SK-MEL-5 (cell line): ENCODE results near the gene CEL. TPM values are rescaled to one million over a fixed set of nuclear protein-coding genes. Genes with fewer than 3 reads are reported as not detected.
A peak's percentile ranks its signal among the peaks of the same experiment; 100 is the strongest.

Source experiments
- DNase-seq: peaks from one replicate; pipeline ENCODE4 v3.0.0-alpha.2; 2016; ENCODE audit warnings: low read depth, low spot score
- in situ Hi-C: cut with HindIII; loops from 2 replicates; pipeline ENCODE4 v1.10.0; 2016; ENCODE audit warnings: low sequenced_read_pairs, high pct_unique_total_duplicates, low pct_unique_long_range_greater_than_20kb
- total RNA-seq: library from RNA; depleted of rRNA; stranded (reverse); fragments of >200 nt; shearing (Covaris generic); gene quantifications from 2 replicates; pipeline ENCODE4 v1.2.3, GENCODE V29; 2014

The CEL gene
- total RNA-seq, 1 experiment from 2014 or later, result not detected

DNA sequence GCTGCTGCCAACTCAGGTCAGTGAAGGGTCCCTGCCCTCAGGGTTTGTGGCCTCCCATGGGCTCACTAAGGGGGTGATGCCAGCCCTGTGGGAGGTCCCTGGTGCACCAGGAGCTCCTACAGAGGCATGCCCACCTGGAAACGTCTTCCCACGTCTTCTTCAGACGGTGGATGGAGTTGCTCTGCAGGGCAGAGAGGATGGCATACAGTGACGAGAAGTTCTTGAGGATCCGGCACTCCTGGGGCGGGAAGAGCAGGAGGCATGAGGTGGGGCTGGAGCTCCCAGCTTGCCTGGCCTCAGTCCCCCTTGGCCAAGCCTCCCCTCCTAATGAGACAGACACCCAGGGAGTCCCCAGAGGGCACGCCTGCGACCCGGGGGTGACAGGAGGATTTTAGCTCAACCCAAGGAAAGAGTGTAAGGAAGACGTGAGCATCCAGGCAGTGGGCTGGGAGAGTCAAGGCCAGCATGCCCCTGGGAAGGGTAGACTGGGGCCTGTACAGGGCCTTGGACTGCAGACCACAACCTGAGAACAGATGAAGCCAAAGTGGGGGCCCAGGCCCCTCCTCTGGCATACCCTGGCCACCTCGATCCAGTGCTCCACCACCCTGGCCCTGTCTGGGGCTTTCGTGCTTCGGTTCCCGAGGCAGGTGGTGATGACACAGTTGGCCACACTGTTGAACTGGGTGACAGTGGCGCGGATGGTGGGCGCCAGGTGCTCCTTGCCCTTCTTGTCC, 44.9 kb downstream of the CEL start:
- no peak for DNase-seq
- in situ Hi-C loops, result no loop called here

DNA sequence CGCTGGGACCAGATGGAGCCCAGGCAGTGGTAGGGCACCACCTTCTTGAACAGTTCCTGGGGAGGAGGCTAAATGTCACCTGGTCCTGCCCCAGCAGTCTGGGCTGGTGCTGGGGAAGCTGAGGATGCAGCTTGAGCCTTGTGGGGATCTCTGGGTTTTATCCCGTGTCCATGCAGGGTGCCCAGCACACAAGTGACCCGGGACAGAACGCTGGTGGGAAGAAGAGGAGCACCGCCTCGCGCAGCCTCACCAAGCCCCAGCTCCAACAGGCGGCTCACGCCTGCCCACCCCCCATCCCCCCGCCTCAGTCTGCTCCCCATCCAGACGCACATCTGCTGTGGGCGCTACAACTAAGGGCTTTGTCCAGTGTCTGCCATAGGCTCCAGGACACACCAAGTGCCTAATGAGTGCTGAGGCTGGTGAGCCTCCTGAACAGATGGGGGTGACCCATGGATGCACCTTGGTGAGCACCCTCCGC, 45.5 kb downstream of the CEL start:
- in situ Hi-C loops, result no loop called here
- DNase-seq, result no peak

DNA sequence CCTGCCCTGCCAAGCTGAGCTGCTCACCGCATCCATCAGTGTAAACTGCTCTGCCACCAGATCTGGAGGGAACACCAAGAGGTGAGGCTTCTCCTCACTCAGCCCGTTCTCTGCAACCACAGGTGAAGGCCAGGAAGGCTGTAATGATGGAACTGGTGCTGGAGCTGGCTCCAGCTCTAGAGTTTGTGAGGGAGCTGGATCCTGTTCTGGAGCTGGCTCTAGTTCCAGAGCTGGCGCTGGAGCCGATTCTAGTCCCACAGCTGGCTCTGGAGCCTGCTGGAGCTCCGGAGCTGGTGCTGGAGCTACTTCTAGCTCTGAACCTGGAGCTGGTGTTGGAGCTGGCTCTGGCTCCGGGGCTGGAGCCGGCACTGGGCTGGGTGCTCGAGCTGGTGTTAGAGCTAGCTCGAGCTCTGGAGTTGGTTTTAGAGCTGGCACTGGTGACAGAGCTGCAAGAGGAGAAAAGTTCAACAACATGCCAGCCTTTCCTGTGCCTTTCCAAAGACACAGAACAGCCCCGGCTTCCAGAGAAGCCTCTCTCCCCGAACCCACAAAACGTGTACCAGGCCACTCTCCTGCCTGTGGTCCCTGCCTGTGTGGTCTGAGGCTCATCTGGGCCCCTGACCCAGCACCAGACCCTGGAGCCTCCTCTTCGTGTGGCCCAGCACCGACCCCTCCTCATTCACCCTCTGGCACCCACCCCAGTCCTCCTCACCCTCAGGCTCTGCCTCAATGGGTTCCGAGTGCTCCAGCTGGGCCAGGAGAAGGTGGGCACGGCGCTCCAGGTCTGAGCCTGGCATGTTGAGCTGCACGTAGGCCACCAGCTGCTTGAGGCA, 46.4 kb downstream of the CEL start:
- no peak for DNase-seq
- in situ Hi-C loops, result no loop called here

DNA sequence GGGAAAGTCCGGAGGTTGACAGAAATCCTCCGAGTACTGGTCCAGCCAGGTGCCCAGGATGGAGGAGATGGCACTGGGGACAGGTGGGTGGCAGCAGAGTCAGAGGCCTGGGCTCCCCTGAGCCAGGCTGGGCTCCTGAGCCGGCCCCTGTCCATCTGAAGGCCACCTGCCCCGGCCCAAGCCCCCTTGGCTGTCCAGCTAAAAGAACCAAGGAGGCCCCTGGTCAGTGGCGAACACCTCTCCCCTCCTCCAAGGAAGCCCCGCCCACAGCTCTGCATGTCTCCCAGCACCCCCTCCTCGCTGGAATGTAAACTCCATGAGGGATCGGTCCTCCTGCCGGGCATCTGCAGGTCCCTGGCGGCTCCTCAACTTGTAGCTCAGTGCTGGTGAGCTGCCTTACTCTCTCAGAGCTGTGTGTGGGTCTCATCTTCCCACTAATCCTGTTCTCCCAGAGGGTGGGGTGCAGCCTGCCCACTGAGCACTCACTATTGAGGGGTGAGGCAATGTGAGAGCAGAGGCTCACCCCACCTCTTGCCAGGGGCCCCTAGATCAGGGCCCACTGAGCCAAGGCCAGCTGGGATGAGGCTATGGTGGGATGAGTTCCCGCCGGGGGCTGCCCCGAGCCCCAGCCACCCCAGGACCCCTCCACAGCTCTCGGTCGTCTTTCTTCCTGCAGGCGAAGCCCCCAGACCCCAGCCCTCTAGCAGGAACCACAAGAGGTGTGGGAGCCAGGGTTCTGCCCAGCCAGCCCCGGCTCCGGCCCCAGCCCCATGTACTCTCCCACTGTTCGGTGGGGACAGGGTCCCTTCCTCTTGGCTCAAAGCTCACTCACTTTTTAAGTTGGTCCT, 47.2 kb downstream of the CEL start:
- no peak for DNase-seq
- in situ Hi-C loops, result no loop called here

DNA sequence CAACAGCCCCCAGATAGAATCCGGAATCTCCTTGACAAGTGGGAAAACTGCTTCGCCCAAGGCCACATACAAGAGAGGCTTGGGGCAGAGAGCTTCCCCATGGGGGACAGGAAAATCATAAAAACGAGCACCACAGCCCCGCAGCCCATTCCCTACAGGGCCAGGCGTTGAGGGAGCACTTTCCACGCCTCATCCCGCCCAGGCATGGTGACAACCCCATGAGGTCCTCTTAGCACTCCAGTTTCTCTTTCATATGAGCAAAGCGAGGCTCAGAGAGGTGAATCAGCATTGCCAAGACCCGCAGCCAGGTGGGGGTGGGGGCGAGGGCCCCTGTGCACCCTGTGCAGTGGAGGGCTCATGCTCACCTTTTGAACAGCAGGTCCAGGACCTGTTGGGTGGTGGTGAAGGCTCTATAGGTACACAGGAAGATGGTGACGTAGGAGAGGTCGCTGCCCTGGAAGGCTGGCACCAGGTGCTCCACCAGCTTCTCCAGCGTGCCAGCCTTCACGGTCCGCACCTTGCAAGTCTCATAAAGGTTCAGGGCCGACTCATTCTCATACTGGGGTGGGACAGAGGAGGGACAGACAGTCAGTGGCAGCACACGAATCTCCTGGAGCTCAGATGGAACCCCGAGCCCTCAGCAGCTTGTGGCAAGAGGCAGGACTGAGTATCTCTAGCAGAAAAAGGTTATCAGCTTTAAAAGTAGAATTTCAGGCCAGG, 48.3 kb downstream of the CEL start:
- DNase-seq, result no peak
- in situ Hi-C loops, result no loop called here

DNA sequence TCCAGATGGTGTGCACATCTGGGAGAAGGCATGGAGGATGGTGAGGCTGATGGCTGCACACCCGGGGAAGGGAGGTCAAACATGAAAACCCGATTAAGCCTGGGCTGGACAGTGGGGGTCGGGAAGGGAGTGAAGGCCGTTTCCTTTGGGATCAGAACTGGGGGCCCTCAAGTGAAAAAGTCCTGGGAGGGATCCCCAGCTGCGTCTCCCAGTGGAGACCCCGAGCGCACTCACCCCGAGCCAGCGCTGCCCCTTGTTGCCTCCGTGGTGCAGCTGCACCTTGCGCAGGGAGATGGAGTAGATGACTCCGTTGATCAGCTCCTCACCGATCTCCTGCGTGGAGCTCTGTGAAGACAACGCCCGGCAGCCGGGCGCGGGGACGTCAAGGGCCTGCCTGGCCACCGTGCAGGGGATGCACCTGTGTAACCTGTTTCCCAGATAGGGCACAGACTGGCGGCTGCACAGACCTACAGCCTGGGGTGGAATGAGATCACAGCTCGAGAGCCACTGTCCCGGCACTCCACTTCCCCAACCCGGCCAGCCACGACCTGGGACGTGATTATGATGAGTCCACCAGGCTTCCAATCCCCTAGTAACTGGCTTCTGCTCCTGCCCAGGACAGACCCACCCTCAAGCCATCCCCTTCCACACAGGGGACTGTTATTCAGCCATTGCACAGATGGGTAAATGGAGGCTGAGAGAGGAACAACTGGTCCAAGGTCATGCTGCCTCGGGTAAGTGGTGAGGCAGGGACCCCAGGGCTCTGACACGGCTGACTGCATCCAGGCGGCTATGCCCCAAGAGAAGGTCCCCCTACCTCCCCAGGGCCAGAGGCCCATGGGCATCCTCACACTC, 50.3 kb downstream of the CEL start:
- in situ Hi-C loops, result no loop called here
- DNase-seq, result no peak

DNA sequence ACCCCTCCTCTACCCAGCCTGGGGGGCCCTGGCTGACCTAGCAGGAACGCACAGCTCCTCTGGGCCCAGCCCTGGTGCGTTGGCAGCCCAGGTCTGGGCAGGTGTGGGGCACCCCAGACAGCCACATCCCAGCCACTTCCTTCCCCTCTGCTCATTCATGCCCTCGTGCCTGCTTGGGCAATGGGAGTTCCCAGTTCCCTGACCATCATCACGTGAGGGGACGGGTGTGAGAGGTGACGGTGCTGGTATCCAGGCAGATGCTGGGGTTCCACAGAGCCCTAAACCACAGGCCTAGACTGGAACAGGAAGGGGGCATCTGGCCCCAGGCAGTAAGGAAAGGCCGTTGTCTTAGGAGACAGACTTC, 50.9 kb downstream of the CEL start:
- no peak for DNase-seq
- in situ Hi-C loops, result no loop called here

DNA sequence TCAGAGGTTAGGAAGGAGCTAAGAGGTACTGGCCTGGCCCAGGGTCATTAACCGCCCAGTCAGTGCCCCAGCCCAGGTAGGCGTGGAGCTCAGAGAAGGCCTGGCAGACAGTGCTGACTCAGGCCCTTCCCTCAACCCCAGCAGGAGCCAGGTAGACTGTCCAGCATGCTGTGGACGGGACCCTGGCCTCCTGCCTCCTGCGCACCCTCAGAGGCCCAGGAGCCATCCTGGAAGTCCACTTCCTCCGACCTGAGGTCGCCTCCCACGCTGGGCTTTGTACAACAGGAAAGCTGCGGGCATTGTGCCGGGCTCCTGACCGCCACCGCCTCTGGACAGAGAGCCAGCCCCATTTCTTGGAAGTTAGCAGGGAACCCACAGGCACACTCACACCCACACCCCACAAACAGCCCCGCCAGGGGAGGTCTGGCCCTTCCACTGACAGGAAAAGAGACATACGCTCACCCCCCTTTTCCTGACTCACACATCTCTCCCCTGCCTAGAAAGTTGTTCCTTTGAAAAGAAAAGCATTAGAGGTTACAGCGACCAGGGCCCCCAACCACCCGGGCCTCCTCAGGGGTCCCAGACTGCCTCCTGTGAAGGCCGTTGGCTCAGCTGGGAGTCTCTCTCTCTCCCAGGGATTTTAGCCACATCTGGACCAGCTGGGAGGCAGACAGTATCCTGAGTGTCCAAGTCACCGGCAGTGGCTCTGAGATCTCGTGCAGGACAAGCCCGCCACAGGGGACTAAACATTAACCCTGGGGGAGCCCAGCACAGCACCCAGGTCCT, 51.6 kb downstream of the CEL start:
- no peak for DNase-seq
- in situ Hi-C loops, result no loop called here

DNA sequence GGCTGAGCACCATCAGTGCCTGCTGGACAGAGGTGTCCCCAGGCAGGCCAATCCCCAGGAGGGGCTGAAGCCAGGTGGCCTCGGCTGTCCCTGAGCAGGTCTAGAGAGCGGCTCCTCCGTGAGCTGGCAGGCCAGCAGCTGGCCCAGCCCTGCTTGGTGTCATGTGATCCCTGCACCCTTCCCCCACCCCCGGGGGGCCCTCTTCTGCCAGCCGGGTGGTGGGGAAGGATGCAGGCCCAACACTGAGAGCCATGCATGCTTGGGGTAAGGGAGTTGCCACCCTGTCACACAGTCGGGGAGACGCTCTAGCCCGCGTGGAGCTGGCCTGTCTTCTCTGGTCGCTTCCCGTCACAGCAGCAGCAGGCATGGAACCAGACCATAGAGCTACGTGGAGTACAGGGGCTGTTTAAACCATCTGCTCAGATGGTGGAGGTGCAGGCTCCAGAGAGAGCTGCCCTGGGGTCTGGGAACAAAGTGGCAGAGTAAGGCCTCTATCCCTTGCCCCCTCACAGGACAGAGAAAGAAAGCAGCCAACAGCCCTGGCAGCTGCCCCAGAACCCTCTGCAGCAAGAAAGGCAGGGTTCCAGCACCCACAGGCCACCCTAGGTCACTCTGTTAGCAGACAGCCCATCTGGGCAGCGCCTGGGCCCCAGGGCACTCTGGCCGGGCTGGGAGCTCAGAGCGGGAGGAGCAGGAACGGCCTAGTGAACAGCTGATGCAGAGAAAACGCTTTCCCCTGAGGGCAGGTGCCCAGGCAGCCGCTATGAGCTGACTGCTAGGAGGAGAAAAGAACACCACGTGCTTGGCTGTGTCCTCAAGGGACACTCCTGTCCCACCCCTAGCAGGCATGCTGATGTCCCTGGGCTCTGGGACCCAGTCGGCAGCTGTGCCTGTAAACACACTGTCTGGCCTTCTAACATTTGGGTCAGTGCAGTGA, 52.4 kb downstream of the CEL start:
- in situ Hi-C loops, result no loop called here
- DNase-seq, result peak; percentile 40

DNA sequence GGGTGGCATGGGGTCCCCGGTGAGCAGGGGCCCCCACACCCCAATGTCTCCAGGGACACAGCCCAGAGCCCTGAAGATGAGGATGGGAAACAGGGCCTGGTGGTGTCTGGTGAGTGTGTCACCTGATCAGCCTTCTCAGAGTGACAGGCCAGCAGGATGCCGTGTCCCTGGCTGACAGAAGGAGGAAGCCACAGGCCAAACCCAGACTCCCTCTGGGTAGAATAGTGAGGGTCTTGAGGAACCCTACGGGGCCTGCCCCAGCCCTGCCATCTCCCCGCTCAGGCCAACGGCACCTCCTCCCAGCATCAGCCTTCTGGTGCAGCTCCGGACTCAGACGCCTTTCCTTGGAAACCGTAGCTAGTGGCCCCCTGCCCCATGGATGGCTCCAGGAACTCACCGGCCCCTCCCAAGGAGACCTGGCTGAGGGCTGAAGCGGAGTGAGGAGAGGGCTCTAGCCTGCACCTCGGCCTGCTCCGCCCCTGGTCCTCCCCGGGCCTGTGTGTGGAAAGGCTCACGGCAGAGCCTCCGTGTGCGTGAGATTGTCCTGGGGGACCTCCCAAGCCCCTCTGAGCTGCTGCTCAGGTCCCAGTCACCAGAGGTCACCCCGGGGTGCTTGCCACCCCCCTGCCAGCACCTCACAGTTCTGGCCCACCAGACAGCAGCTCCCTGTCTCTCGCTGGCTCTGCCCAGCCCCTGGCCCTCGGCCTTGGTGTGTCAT, 53.3 kb downstream of the CEL start:
- in situ Hi-C loops, result no loop called here

DNA sequence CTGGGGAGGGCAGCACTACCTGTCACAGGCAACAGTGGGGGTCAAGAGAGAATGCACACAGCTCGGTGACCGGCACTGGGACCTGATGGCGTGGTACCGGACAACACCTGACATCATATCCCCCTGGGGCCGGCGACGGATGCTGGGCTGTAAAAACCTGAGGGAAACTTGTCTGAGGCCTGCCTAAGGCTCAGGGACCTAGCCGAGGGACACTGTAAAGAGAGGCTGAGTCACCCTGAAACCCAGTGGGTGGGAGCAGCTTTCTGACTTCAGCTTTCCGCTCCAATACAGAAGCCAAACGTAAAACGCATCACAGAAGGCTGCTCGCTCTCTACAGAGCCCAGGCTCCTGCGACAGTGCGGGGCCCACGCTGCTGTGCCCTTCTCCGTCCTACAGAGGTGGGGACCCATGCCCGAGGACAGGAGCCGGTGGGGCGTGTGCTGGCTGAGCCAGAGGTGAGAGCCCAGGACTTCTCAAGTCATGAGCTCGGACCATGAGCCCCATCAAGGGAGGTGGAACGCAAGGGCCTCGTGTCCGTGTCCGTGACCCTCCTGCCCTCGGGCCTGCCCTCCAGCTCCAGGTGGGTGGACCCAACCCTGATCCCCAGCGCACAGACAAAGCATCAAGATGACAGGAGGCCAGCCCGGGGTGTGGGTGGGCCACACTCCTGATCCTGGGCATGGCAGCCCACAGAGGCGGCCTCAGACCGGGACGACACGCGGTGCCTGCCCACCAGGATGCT, 54.0 kb downstream of the CEL start:
- no peak for DNase-seq
- in situ Hi-C loops, result no loop called here

More for the DNA sequence above, 53.3 kb downstream of the CEL start:
- DNase-seq, result no peak

DNA sequence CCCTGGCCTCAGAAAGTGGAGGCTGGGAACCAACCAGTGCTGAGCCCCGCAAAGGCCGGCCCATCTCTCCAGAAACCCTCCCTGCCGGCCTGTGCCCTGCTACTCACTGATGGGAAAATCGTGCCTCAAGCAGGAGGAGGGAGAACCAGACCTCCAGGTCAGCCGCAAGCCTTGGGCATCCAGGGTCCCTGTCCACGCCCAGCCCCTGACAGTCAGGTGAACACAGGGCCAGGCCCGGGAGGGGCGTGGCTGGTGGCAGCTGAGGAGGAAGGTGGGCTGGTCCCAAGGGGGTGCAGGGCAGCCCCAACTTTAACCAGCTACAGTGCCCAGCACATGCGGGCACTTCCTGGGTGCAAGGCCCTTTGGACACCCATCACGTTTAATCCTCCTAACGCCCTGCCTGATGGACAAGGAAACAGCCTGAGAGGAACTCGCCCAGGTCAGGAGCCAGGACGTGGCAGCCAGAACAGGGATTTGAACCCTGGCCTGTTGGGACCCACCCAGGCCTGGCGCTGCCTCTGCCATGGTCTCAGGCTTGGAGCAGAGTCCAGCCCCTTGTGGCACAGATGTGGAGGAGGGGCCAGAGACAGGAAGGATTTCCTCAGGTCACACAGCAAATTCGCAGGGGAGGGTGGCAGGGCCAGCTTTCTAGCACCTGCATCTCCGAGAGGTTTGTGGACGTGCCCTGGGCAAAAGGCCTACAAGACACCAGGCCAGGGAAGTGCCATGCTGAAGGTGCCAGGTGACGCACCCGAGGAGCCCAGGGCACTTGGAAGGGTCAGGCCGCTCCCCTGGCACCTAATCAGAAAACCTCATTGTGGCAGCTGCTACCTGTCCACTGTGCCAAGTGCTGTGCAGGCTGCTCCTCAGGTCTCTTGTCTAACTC, 54.8 kb downstream of the CEL start:
- in situ Hi-C loops, result no loop called here

More for the DNA sequence above, 54.8 kb downstream of the CEL start:
- no peak for DNase-seq
